ENCODE results near the gene BTNL8. TPM values are rescaled to one million over a fixed set of nuclear protein-coding genes. Genes with fewer than 3 reads are reported as not detected.
A peak's percentile ranks its signal among the peaks of the same experiment; 100 is the strongest.
"Not testable (repeated sequence)": the region's sequence is repeated elsewhere in the genome, so short reads cannot be mapped to it uniquely, and the experiment has no call there.

Gene BTNL8
- total RNA-seq, 1 donor from 2014 or later, result 4.5 TPM

DNA sequence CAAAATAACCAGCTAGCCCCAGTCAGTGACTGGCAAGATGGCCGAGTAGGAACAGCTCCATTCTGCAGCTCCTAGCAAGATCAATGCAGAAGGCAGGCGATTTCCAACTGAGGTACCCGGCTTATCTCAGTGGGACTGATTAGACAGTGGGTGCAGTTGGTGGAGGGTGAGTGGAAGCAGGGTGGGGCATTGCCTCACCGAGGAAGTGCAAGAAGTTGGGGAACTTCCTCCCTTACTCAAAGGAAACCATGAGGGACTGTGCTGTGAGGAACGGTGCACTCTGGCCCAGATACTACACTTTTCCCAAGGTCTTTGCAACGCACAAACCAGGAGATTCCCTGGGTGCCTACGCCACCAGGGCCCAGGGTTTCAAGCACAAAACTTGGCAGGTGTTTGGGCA lies 9.6 kb upstream of the BTNL8 start:
- TF ChIP-seq, protein P1, sequence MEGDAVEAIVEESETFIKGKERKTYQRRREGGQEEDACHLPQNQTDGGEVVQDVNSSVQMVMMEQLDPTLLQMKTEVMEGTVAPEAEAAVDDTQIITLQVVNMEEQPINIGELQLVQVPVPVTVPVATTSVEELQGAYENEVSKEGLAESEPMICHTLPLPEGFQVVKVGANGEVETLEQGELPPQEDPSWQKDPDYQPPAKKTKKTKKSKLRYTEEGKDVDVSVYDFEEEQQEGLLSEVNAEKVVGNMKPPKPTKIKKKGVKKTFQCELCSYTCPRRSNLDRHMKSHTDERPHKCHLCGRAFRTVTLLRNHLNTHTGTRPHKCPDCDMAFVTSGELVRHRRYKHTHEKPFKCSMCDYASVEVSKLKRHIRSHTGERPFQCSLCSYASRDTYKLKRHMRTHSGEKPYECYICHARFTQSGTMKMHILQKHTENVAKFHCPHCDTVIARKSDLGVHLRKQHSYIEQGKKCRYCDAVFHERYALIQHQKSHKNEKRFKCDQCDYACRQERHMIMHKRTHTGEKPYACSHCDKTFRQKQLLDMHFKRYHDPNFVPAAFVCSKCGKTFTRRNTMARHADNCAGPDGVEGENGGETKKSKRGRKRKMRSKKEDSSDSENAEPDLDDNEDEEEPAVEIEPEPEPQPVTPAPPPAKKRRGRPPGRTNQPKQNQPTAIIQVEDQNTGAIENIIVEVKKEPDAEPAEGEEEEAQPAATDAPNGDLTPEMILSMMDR (IDR thresholded peaks at IDR 0.05), result no peak
- Histone ChIP-seq H3K36me3 (no peaks in the 10 kb centered on the region), H3K9me3 (no peaks in the 10 kb centered on the region), H3K4me3 (no peak overlapping the region), H3K4me1 (peaks cover 3% of the 10 kb centered on the region), H3K27ac (no peak overlapping the region), H3K27me3 (no peaks in the 10 kb centered on the region)
- ATAC-seq (peak; percentile 77), DNase-seq (no peak)
- intact Hi-C loops (cut with DNase I), result no loop called here

DNA sequence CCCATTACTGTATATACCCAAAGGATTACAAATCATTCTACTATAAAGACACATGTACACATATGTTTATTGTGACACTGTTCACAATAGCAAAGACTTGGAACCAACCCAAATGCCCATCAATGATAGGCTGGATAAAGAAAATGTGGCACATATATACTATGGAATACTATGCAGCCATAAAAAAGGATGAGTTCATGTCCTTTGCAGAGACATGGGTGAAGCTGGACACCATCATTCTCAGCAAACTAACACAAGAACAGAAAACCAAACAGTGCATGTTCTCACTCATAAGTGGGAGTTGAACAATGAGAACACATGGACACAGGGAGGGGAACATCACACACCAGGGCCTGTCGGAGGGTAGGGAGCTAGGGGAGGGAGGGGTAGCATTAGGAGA lies 3.6 kb upstream of the BTNL8 start:
- intact Hi-C loops (cut with DNase I); H3K36me3 ChIP-seq; H3K9me3 ChIP-seq; H3K27me3 ChIP-seq; H3K4me1 ChIP-seq; DNase-seq; H3K4me3 ChIP-seq; H3K27ac ChIP-seq; ATAC-seq: not testable (repeated sequence)

DNA sequence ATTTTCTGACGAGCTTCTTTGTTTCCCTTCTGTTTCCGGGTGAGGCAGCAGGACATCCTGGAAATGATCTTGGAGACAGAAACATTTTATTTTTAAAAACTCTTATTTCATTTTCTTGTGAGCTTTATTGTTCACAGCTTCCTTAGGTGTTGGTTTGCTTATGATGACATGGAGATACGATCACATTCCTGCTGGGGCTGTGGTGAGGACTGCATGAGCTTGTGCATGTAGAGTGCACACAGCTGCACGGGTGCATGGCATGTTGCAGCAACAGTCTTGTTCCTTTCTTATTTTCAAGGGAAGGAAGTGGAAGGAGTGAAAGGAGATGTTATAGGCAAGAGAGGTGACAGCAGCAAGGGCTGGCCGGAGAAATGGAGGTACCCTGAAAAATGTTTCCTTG lies 1.2 kb downstream of the BTNL8 start:
- intact Hi-C loops (cut with DNase I), result no loop called here
- Histone ChIP-seq H3K4me3 (no peak overlapping the region), H3K36me3 (no peaks in the 10 kb centered on the region), H3K4me1 (no peaks in the 10 kb centered on the region), H3K27me3 (no peaks in the 10 kb centered on the region), H3K9me3 (no peaks in the 10 kb centered on the region), H3K27ac (no peak overlapping the region)
- TF ChIP-seq, protein P1 (IDR thresholded peaks at IDR 0.05), result no peak
- DNase-seq, result no peak
- ATAC-seq, result peak; percentile 23

DNA sequence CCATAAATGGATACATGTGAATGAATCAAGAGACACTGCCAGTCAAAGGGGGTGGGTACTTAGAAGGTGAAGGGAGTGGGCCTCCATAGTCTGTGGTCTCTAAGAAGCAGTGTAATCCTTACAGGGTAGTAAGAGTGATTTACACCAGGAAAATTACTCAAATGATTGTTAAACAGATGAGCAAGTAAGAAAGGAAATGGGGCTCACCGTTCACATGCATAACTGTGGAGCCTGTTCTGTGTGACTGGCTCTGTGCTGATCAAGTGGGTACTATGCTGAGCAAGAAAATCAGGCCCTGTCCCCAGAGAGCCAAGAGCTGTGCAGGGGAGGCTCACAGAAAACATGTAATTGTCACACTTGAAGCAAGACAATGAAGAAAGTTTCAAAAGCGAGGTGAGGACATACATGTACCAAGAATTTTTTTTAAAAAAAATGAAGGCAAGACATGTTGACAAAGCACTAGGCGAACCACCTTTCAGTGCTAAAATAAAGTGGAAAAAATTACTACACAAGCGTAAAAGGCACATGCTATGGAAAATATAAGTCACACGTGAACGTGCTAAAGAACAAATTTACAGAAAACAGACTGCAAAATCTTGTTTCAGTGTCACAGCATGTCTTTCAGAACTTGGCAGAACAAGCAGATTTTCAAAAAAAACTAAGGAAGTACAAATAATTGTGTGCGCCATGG lies 2.5 kb downstream of the BTNL8 start:
- Histone ChIP-seq H3K4me1 (no peaks in the 10 kb centered on the region), H3K27ac (no peak overlapping the region), H3K9me3 (no peaks in the 10 kb centered on the region), H3K4me3 (no peak overlapping the region), H3K36me3 (no peaks in the 10 kb centered on the region), H3K27me3 (no peaks in the 10 kb centered on the region)
- TF ChIP-seq, protein P1 (IDR thresholded peaks at IDR 0.05), result no peak
- no peak for ATAC-seq
- intact Hi-C loops (cut with DNase I), result no loop called here
- no peak for DNase-seq

DNA sequence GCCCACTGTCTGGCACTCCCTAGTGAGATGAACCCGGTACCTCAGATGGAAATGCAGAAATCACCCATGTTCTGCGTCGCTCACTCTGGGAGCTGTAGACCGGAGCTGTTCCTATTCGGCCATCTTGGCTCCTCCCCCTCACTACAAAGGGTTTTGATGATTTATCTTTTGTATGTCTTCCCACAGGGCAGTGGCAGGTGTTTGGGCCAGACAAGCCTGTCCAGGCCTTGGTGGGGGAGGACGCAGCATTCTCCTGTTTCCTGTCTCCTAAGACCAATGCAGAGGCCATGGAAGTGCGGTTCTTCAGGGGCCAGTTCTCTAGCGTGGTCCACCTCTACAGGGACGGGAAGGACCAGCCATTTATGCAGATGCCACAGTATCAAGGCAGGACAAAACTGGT lies 9.4 kb downstream of the BTNL8 start:
- Histone ChIP-seq H3K27me3 (no peaks in the 10 kb centered on the region), H3K4me1 (peaks cover 4% of the 10 kb centered on the region), H3K36me3 (no peaks in the 10 kb centered on the region), H3K9me3 (no peaks in the 10 kb centered on the region), H3K4me3 (no peak overlapping the region), H3K27ac (no peak overlapping the region)
- no peak for ATAC-seq
- TF ChIP-seq, protein P1 (IDR thresholded peaks at IDR 0.05), result no peak
- intact Hi-C loops (cut with DNase I), result no loop called here
- no peak for DNase-seq

DNA sequence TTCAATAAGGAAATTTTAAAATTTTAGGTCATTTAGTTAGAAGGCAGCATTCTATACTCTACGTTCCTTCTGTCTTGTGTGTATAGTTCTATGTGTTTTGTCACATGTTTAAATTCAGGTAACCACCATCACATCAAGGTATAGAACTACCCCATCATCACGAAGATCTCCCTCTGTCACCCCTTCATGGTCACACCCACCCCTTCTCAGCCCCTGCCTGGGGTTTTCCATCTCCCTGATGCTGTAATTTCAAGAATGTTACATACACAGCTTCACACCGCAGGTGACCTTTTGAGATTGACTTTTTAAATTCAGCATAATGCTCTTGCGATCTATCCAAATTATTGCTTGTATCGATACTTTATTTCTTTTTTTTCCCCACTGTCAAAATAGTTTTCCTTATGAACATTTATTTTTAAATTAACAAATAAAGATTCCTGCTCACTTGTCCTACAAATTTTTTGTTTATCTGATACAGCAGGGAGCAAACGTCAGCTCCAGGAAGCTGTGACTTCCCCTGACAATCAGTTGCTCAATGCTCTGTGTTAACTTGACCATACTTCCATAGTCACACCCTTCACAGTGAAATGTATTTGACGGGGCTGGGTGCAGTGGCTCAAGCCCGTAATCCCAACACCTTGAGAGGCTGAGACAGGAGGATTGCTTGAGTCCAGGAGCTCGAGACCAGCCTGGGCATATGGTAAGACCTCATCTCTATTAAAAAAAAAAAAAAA lies 10.2 kb downstream of the BTNL8 start:
- intact Hi-C loops (cut with DNase I), result no loop called here
- Histone ChIP-seq H3K4me3 (no peak overlapping the region), H3K9me3 (no peaks in the 10 kb centered on the region), H3K27ac (peak overlapping the region; percentile 70), H3K27me3 (no peaks in the 10 kb centered on the region), H3K36me3 (no peaks in the 10 kb centered on the region), H3K4me1 (peaks cover 4% of the 10 kb centered on the region)
- TF ChIP-seq, protein P1 (IDR thresholded peaks at IDR 0.05), result no peak
- ATAC-seq (peak; percentile 91), DNase-seq (no peak)
